H1 (cell line): ENCODE data around the gene SAE1.

ENCODE experiments used
- CREB1 ChIP-seq: IDR thresholded peaks from 2 replicates; pipeline ENCODE4 v1.6.1; 2012; ENCODE audit warnings: inconsistent platforms
- MAFK ChIP-seq: IDR thresholded peaks from 2 replicates; pipeline ENCODE4 v1.6.1; 2012; ENCODE audit warnings: low read depth, mild to moderate bottlenecking, improper control_type of control experiment, low read length
- POLR2A ChIP-seq, 2 experiments: IDR thresholded peaks; 1 replicate in 1 of 2; 2 replicates in 1 of 2; pipeline ENCODE4 v1.6.1; 2011; ENCODE audit warnings: low read depth in 2 of 2, low read length in 2 of 2, mild to moderate bottlenecking in 2 of 2; ENCODE audit errors: control extremely low read depth in 1 of 2
- POLR2AphosphoS5 ChIP-seq: IDR thresholded peaks from 2 replicates; pipeline ENCODE4 v1.6.1; 2011; ENCODE audit warnings: low read depth, low read length
- TAF1 ChIP-seq: IDR thresholded peaks from 2 replicates; pipeline ENCODE4 v1.6.1; 2011; ENCODE audit warnings: mild to moderate bottlenecking, low read depth, low read length
- YY1 ChIP-seq: IDR thresholded peaks from 2 replicates; pipeline ENCODE4 v1.6.1; 2011; ENCODE audit warnings: low read depth, mild to moderate bottlenecking, low read length
- TF ChIP-seq, protein P1 (sequence below): IDR thresholded peaks from 2 replicates; pipeline ENCODE4 v1.6.1; 2012; ENCODE audit warnings: low read length, inconsistent platforms

DNA sequence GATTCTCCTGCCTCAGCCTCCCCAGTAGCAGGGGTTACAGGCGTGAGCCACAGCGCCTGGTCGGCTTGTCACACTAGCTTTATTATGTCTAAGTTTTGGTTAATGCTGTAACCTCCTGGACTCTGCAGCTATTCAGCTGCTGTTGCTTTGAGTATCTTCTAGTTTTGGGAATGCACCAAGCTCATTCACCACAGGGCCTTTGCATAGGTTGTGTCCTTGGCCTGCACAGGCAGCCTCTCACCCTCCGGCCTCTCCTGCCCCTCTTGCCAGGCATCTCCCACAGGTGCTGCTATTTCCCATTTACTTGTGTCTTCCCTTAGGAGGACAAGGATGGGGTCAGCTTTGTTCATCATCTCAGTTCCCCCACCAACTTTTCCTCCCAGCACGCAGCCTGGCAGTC, 123.3 kb downstream of the SAE1 start:
- no peak for TF ChIP-seq YY1
- TF ChIP-seq, protein P1, sequence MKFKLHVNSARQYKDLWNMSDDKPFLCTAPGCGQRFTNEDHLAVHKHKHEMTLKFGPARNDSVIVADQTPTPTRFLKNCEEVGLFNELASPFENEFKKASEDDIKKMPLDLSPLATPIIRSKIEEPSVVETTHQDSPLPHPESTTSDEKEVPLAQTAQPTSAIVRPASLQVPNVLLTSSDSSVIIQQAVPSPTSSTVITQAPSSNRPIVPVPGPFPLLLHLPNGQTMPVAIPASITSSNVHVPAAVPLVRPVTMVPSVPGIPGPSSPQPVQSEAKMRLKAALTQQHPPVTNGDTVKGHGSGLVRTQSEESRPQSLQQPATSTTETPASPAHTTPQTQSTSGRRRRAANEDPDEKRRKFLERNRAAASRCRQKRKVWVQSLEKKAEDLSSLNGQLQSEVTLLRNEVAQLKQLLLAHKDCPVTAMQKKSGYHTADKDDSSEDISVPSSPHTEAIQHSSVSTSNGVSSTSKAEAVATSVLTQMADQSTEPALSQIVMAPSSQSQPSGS = no peak
- TF ChIP-seq POLR2AphosphoS5 = no peak
- no peak for TF ChIP-seq TAF1
- no peak for TF ChIP-seq POLR2A (IDR thresholded peaks at IDR 0.05; ENCODE audit: control extremely low read depth in 1 of 2, low read depth in 2 of 2, low read length in 2 of 2)
- TF ChIP-seq MAFK = no peak
- TF ChIP-seq CREB1 = no peak
